Measurements from ENCODE around the gene CORO6. TPM values are rescaled to one million over a fixed set of nuclear protein-coding genes. Genes with fewer than 3 reads are reported as not detected.

Gene CORO6
- total and polyA plus RNA-seq, 2 of the 13 experiments (the other 11 are each of a cell fraction or from before 2014, with no cell fraction given): 0.42 to 0.82 TPM

- Histone ChIP-seq H2AFZ (ENCODE audit: low read length) (no peak overlapping the region), H3K4me3 (replicated peaks in 1 of 3; ENCODE audit: insufficient read depth in 1 of 3, low read depth in 2 of 3, low read length in 3 of 3) (no peak overlapping the region), H3K27me3 (ENCODE audit: control insufficient read depth in 1 of 2, insufficient read depth in 2 of 2, low read length in 2 of 2) (no peaks in the 10 kb centered on the region), H3K27ac (ENCODE audit: extremely low read length, insufficient read depth, low read length) (no peak overlapping the region), H3K36me3 (replicated peaks in 1 of 2; ENCODE audit: control insufficient read depth in 1 of 2, insufficient read depth in 2 of 2, low read length in 2 of 2) (peaks cover under 1 to 5% of the 10 kb centered on the region in 2 experiments; a peak in 3 of 5 replicates), H3K4me2 (ENCODE audit: low read depth, low read length) (no peak overlapping the region), H4K20me1 (ENCODE audit: insufficient read depth, low read length) (no peaks in the 10 kb centered on the region), H3K9ac (ENCODE audit: insufficient read depth, low read depth, low read length) (no peak overlapping the region), H3K9me3 (ENCODE audit: low read length) (no peaks in the 10 kb centered on the region), H3K79me2 (ENCODE audit: insufficient read depth, low read length) (no peaks in the 10 kb centered on the region), H3K4me1 (ENCODE audit: insufficient read depth, low read length) (peaks cover 21% of the 10 kb centered on the region)
- ChIA-PET CTCF (ENCODE audit: low intra/inter-chr PET ratio, low total read pairs) (interaction anchor here (2.1 kb wide), 1 partner anchor 138 kb away, joined by 34 read pairs; no protein-coding TSS in a partner anchor), POLR2A (no interaction called here)
- FAIRE-seq (no peak), ATAC-seq (no peak), DNase-seq (ENCODE audit: low spot score) (no peak)
- 96% methylated on average over 7 of the region's 7 CpGs for WGBS (ENCODE audit: low lambda C conversion rate)
- TF ChIP-seq THAP7 (CRISPR knock-in tag; IDR thresholded peaks at IDR 0.05) (no peak), ZNF577 (CRISPR knock-in tag; IDR thresholded peaks at IDR 0.05; ENCODE audit: borderline replicate concordance, low read depth) (no peak), DPF2 (CRISPR knock-in tag; IDR thresholded peaks at IDR 0.05; ENCODE audit: borderline replicate concordance, low read depth) (no peak), ZNF501 (CRISPR knock-in tag; IDR thresholded peaks at IDR 0.05) (no peak)
- in situ Hi-C loops (cut with HindIII; ENCODE audit: extremely low pct_ligation_motif_present, low pct_unique_long_range_greater_than_20kb) (no loop called here), intact Hi-C loops (cut with micrococcal nuclease; ENCODE audit: unreplicated experiment) (no loop called here)
- BruUV-seq (replicated peaks): no TSS peak
Observed at GRCh38 chr17:29640981-29641642, 18.4 kb upstream of the CORO6 start.

GRCh38 chr17:29640413-29640812 is 17.7 kb upstream of the CORO6 start:
- no peaks in the 10 kb centered on the region for H4K20me1 ChIP-seq (ENCODE audit: insufficient read depth, low read length)
- no peak for DNase-seq (ENCODE audit: low spot score)
- peaks cover 1 to 11% of the 10 kb centered on the region in 2 experiments; a peak in 3 of 5 replicates for H3K36me3 ChIP-seq (replicated peaks in 1 of 2; ENCODE audit: control insufficient read depth in 1 of 2, insufficient read depth in 2 of 2, low read length in 2 of 2)
- no peaks in the 10 kb centered on the region for H3K9me3 ChIP-seq (ENCODE audit: low read length)
- H3K4me3 ChIP-seq (replicated peaks in 1 of 3; ENCODE audit: insufficient read depth in 1 of 3, low read depth in 2 of 3, low read length in 3 of 3): no peak overlapping the region
- BruUV-seq (replicated peaks): no TSS peak
- H3K27ac ChIP-seq (ENCODE audit: extremely low read length, insufficient read depth, low read length): no peak overlapping the region
- CTCF ChIA-PET (ENCODE audit: low intra/inter-chr PET ratio, low total read pairs): interaction anchor here (1.3 to 2.1 kb wide), 2 partner anchors 139 to 381 kb away, joined by 7 to 34 read pairs; no protein-coding TSS in a partner anchor
- no peak for FAIRE-seq
- no peaks in the 10 kb centered on the region for H3K27me3 ChIP-seq (ENCODE audit: control insufficient read depth in 1 of 2, insufficient read depth in 2 of 2, low read length in 2 of 2)
- in situ Hi-C loops (cut with HindIII; ENCODE audit: extremely low pct_ligation_motif_present, low pct_unique_long_range_greater_than_20kb): no loop called here
- H3K4me1 ChIP-seq (ENCODE audit: insufficient read depth, low read length): peaks cover 21% of the 10 kb centered on the region
- intact Hi-C loops (cut with micrococcal nuclease; ENCODE audit: unreplicated experiment): no loop called here
- H2AFZ ChIP-seq (ENCODE audit: low read length): no peak overlapping the region
- 90% methylated on average over 2 of the region's 2 CpGs for WGBS (ENCODE audit: low lambda C conversion rate)
- H3K79me2 ChIP-seq (ENCODE audit: insufficient read depth, low read length): no peaks in the 10 kb centered on the region
- no peak overlapping the region for H3K9ac ChIP-seq (ENCODE audit: insufficient read depth, low read depth, low read length)
- ATAC-seq: no peak
- POLR2A ChIA-PET: no interaction called here
- no peak overlapping the region for H3K4me2 ChIP-seq (ENCODE audit: low read depth, low read length)
- TF ChIP-seq RORA (CRISPR knock-in tag; IDR thresholded peaks at IDR 0.05): no peak
- no peak for TF ChIP-seq HNRNPUL1 (IDR thresholded peaks at IDR 0.05; ENCODE audit: low read depth, low read length)
- no peak for TF ChIP-seq ZNF614 (CRISPR knock-in tag; IDR thresholded peaks at IDR 0.05; ENCODE audit: borderline replicate concordance)
- no peak for TF ChIP-seq BCL3 (CRISPR knock-in tag; IDR thresholded peaks at IDR 0.05)
- no peak for TF ChIP-seq DBP (CRISPR knock-in tag; IDR thresholded peaks at IDR 0.05; ENCODE audit: not compliant biosample characterization)
- TF ChIP-seq ZNF562 (CRISPR knock-in tag; IDR thresholded peaks at IDR 0.05; ENCODE audit: borderline replicate concordance): no peak
- TF ChIP-seq ZFP37 (CRISPR knock-in tag; IDR thresholded peaks at IDR 0.05; ENCODE audit: borderline replicate concordance): no peak
- no peak for TF ChIP-seq ZFP91 (CRISPR knock-in tag; IDR thresholded peaks at IDR 0.05; ENCODE audit: borderline replicate concordance)
- no peak for TF ChIP-seq KLF12 (CRISPR knock-in tag; IDR thresholded peaks at IDR 0.05; ENCODE audit: borderline replicate concordance)
